Stimulated activated CD4-positive, alpha-beta T cell treated with anti-CD3 and anti-CD28 coated beads, Interleukin-15, amount 100 ng/mL, for 24 hours (primary cell): ENCODE measurements around the gene NUDT19.
"Not testable (repeated sequence)": the region's sequence is repeated elsewhere in the genome, so short reads cannot be mapped to it uniquely, and the experiment has no call there.

Experiments used
- DNase-seq: peaks from one replicate; pipeline ENCODE4 v3.0.0-alpha.2; 2020

NUDT19 gene

GRCh38 chr19:32716203-32716602 lies 24.6 kb downstream of the NUDT19 start:
- not testable (repeated sequence) for DNase-seq

DNA sequence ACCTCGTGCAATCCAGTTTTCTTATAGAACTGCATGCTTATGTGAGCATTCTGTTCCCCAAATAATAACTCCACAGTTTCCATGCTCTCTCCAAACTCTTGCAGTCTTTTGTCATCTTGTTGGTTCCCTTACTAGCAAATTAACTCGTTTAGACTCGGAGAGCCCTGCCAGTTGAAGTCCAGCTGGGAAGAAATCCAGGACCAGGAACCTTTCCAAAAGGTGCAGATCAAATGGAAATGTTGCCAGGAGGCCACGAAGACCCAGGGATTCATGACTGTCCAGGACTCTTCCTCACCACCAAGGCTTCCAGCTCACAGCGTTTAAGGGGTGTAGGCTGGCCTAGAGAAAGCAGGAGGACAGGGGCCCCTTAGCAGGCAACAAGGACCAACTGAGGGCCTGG lies 25.9 kb downstream of the NUDT19 start:
- no peak for DNase-seq

- no peak for DNase-seq
Observed at GRCh38 chr19:32718286-32718685, 26.7 kb downstream of the NUDT19 start.

- peak; percentile 17 for DNase-seq
Observed at GRCh38 chr19:32719611-32720059, 28.0 kb downstream of the NUDT19 start, which contains the start of gene TDRD12. Gene TDRD12 (plus strand): TSS chr19:32719767. CDS start chr19:32720073, 306 bp downstream.

GRCh38 chr19:32720216-32720935 lies 28.8 kb downstream of the NUDT19 start:
- DNase-seq = no peak

- no peak for DNase-seq
Observed at GRCh38 chr19:32720936-32721250, 29.3 kb downstream of the NUDT19 start.

DNA sequence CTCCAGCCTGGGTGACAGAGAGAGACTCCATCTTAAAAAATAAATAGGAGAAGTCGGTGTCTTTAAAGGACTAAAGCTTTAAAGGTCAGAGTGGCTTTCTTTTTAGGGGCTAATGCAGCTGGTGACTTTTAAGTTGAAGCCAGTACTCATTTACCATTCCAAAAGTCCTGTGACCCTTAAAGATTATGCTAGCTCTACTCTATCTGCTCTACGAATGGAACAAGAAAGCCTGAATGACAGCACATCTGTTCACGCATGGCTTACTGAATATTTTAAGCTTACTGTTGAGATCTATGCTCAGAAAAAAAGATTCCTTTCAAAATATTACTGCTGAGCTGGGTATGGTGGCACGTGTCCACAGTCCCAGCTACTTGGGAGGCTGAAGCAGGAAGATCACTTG lies 44.3 kb downstream of the NUDT19 start:
- no peak for DNase-seq

GRCh38 chr19:32743021-32743420 lies 51.4 kb downstream of the NUDT19 start:
- DNase-seq = no peak

DNA sequence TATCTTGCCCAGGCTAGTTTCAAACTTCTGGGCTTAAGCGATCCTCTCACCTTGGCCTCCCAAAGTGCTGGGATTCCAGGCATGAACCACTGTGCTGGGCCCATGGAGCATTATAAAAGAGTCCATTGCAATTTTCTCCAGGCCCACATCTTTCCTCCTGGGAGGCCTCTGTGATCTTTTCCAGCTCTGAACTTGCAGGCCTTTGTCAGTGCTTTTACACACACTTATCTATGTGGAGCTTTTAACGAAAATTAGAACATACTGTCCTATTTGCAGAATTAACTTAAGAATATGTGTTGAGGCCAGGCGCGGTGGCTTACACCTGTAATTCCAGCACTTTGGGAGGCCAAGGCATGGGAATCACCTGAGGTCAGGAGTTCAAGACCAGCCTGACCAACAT lies 51.8 kb downstream of the NUDT19 start:
- DNase-seq = no peak

- DNase-seq = no peak
Observed at GRCh38 chr19:32744555-32745325, 53.1 kb downstream of the NUDT19 start.

DNA sequence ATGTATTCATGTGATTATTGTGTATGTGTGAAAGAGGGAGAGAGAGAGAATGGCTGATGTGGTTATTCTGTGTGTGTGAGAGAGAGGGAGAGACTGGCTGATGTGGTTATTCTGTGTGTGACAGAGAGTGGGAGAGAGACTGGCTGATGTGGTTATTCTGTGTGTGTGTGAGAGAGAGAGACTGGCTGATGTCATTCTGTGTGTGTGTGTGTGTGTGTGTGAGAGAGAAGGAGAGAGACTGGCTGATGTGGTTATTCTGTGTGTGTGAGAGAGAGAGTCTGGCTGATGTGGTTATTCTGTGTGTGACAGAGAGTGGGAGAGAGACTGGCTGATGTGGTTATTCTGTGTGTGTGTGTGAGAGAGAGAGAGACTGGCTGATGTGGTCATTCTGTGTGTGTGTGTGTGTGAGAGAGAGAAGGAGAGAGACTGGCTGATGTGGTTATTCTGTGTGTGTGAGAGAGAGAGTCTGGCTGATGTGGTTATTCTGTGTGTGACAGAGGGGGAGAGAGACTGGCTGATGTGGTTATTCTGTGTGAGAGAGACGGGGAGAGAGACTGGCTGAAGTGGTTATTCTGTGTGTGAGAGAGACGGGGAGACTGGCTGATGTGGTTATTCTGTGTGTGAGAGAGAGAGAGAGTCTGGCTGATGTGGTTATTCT lies 54.1 kb downstream of the NUDT19 start:
- DNase-seq = not testable (repeated sequence)

- DNase-seq = peak; percentile 12
Observed at GRCh38 chr19:32746631-32747196, 55.1 kb downstream of the NUDT19 start.

DNA sequence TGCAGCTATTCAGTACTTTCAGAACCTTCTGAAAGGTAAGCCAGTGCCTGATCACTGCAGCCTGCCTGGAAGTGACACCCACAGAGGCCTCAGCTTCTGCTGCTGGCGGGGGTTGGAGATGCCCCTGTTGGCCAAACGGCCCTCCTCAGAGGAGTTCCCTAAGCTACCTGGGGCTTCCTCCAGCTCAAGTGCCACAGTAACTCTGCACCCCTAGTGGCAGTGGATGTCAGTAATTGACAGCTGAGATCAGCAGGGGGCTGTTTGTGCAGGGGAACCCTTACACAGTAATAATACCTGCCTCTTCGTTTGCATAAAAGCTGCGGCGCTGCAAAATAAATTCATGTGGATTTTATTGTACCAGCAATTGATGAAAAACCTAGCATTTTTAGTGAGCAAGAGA lies 56.9 kb downstream of the NUDT19 start:
- DNase-seq = no peak

DNA sequence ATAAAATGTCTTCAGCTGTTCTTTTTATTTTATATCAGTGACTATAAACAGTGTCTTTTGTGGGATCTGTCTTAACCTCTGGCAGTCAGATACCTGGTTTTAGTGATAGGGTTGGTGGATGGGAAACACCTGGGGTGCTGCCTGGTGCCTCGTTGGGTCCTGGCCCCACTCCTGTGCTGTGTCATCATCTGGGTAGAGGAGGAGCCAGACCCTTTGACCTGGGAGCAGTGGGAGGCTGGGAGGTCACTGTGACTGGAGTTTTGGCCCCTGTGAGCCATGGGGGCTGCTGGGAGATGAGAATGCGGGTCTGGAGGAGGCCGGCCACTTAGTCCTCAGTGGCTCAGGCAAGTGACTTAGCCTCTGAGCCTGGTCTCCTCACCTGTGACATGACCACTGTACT lies 57.3 kb downstream of the NUDT19 start:
- no peak for DNase-seq

- no peak for DNase-seq
Observed at GRCh38 chr19:32749361-32749760, 57.7 kb downstream of the NUDT19 start.

DNA sequence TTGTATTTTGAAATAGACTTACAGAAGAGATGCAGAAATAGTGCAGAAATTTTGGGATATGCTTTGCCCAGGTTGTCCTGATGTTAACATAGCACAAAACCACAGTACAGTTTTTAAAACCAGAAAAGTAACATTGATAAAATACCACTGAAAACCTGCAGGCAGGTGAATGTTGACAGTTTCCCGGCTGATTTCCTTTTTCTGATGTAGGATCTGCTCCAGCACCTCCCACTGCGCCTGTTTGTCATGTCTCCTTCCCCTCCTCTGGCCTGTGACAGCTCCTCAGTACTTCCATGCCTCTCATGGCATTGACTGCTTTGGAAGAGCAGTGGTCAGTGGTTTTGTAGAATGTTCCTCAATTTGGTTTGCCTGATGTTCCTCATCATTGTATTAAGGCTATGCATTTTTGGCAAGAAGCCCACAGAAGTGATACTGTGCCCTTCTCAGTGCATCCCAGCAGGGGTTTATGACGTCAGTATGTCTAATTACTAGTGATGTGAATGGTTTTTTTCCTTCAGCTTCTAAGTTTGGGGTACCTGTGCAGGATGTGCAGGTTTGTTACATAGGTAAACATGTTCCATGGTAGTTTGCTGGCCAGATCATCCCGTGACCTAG lies 58.9 kb downstream of the NUDT19 start:
- DNase-seq = no peak

DNA sequence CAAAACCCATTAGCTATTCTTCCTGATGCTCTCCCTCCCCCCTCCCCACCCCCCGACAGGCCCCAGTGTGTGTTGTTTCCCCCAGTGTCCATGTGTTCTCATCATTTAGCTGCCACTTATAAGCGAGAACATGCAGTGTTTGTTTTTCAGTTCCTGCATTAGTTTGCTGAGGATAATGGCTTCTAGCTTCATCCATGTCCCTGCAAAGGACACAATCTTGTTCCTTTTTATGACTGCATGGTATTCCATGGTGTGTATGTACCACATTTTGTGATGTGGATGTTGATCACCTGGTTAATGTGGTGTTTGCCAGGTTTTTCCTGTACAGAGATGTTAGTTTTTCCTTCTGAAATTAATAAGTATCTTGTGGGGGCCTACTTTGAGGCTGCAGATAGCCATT lies 59.4 kb downstream of the NUDT19 start:
- no peak for DNase-seq

DNA sequence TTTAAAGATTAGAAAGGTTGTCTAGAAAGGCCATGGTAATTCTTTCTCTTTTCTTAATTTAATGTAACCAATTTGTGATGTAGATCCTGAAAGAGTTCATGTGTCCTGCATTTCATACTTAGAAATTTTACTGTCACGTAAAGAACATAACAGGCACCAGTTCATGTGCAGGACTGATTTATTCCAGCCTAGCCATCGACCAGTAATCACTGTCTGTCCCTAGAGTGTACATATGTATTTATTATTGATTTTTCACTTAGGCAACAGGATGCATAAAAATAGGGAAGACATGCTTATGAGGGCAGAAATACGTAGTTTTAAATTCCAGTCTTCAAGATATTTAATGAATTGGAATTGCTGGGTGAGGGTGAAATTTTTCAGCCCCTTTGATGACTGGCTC lies 65.6 kb downstream of the NUDT19 start:
- DNase-seq = no peak
